ENCODE data around the gene DMGDH. TPM values are rescaled to one million over a fixed set of nuclear protein-coding genes. Genes with fewer than 3 reads are reported as not detected.
A peak's percentile ranks its signal among the peaks of the same experiment; 100 is the strongest.

DMGDH gene
- polyA plus RNA-seq, 1 donor, result 1.3 TPM

GRCh38 chr5:78958672-78959445 lies 110.6 kb downstream of the DMGDH start:
- Histone ChIP-seq H3K36me3 (ENCODE audit: control insufficient read depth, insufficient read depth, low read length) (peaks cover 11% of the 10 kb centered on the region), H3K4me1 (ENCODE audit: control insufficient read depth, insufficient read depth, low read length) (peaks cover 5% of the 10 kb centered on the region), H3K9me3 (ENCODE audit: control insufficient read depth, low read depth, low read length) (no peaks in the 10 kb centered on the region), H3K27me3 (ENCODE audit: control insufficient read depth, insufficient read depth, low read length) (no peaks in the 10 kb centered on the region), H3K4me3 (ENCODE audit: low read length) (no peak overlapping the region), H3K27ac (ENCODE audit: low read length) (no peak overlapping the region)
- peak in 1 of 2 donors; percentile 28 for DNase-seq
- WGBS (ENCODE audit: insufficient coverage, low lambda C conversion rate), result no CpG with 5 or more reads among the region's 3 CpGs

GRCh38 chr5:78956901-78957300 lies 112.6 kb downstream of the DMGDH start:
- H3K27ac ChIP-seq (ENCODE audit: low read length), result no peak overlapping the region
- no peaks in the 10 kb centered on the region for H3K9me3 ChIP-seq (ENCODE audit: control insufficient read depth, low read depth, low read length)
- no peak for DNase-seq
- no peak overlapping the region for H3K4me3 ChIP-seq (ENCODE audit: low read length)
- peaks cover 5% of the 10 kb centered on the region for H3K4me1 ChIP-seq (ENCODE audit: control insufficient read depth, insufficient read depth, low read length)
- no CpG with 5 or more reads among the region's 1 CpG for WGBS (ENCODE audit: insufficient coverage, low lambda C conversion rate)
- H3K27me3 ChIP-seq (ENCODE audit: control insufficient read depth, insufficient read depth, low read length), result no peaks in the 10 kb centered on the region
- peaks cover 5% of the 10 kb centered on the region for H3K36me3 ChIP-seq (ENCODE audit: control insufficient read depth, insufficient read depth, low read length)

- Histone ChIP-seq H3K36me3 (ENCODE audit: control insufficient read depth, insufficient read depth, low read length) (peaks cover 5% of the 10 kb centered on the region), H3K4me3 (ENCODE audit: low read length) (no peak overlapping the region), H3K9me3 (ENCODE audit: control insufficient read depth, low read depth, low read length) (no peaks in the 10 kb centered on the region), H3K27me3 (ENCODE audit: control insufficient read depth, insufficient read depth, low read length) (no peaks in the 10 kb centered on the region), H3K4me1 (ENCODE audit: control insufficient read depth, insufficient read depth, low read length) (peaks cover 2% of the 10 kb centered on the region), H3K27ac (ENCODE audit: low read length) (no peak overlapping the region)
- WGBS (ENCODE audit: insufficient coverage, low lambda C conversion rate), result no CpG with 5 or more reads among the region's 4 CpGs
- DNase-seq, result no peak
Measured at GRCh38 chr5:78953092-78953800, 116.2 kb downstream of the DMGDH start.

Other genes starting within 250 kb of the DMGDH start
- 17.9 TPM for gene ARSB, start 84.4 kb downstream of the DMGDH start, polyA plus RNA-seq
- gene BHMT2, start 93 bp upstream of the DMGDH start, polyA plus RNA-seq, result 2.8 TPM
- gene BHMT, start 42.1 kb upstream of the DMGDH start, polyA plus RNA-seq, result 0.87 TPM
- 9.2 TPM for gene JMY, start 166.5 kb upstream of the DMGDH start, polyA plus RNA-seq